Gastroesophageal sphincter (tissue), 3 donors: ENCODE results near the gene SEC31B.

Experiments
- POLR2A ChIP-seq, 2 donors: fragments of 450-650 bp; IDR thresholded peaks; one replicate each; pipeline ENCODE4 v1.6.1; 2017; ENCODE audit warnings: antibody characterized with exemption in 2 of 2, mild to moderate bottlenecking in 2 of 2, moderate library complexity in 1 of 2
- POLR2AphosphoS5 ChIP-seq: sonication (generic); formaldehyde crosslinking; IDR thresholded peaks from one replicate; pipeline ENCODE4 v1.6.1; 2017; ENCODE audit warnings: antibody characterized with exemption
- TF ChIP-seq, protein P1 (sequence below), 4 experiments: fragments of 200-600 bp in 2 of 4; fragments of 450-650 bp in 2 of 4; sonication (generic) in 1 of 4; IDR thresholded peaks; one replicate each; pipeline ENCODE4 v1.5.1; 2017 to 2019; ENCODE audit warnings: antibody characterized with exemption in 4 of 4, mild to moderate bottlenecking in 2 of 4, moderate library complexity in 2 of 4

DNA sequence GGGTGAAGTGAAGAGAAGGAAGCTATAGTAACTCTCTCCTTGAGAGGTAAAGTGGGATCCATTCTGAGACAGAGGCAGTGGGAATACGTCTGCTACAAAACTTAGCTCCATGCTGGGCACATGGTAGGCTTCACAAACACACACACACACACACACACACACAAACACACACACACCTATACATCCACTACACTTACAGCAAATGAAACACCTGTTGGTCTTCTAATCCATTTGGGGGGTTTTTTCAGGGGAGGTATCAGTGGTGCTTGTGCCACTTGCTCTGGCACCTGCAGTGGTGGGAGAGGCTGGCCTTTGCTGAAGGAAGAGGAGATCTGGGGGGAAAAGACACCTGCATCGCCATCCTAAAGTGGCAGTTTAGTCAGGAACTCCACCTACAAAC is 14.5 kb downstream of the SEC31B start:
- TF ChIP-seq, protein P1, sequence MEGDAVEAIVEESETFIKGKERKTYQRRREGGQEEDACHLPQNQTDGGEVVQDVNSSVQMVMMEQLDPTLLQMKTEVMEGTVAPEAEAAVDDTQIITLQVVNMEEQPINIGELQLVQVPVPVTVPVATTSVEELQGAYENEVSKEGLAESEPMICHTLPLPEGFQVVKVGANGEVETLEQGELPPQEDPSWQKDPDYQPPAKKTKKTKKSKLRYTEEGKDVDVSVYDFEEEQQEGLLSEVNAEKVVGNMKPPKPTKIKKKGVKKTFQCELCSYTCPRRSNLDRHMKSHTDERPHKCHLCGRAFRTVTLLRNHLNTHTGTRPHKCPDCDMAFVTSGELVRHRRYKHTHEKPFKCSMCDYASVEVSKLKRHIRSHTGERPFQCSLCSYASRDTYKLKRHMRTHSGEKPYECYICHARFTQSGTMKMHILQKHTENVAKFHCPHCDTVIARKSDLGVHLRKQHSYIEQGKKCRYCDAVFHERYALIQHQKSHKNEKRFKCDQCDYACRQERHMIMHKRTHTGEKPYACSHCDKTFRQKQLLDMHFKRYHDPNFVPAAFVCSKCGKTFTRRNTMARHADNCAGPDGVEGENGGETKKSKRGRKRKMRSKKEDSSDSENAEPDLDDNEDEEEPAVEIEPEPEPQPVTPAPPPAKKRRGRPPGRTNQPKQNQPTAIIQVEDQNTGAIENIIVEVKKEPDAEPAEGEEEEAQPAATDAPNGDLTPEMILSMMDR (IDR thresholded peaks at IDR 0.05) = no peak
- TF ChIP-seq POLR2A (IDR thresholded peaks at IDR 0.05) = no peak
- TF ChIP-seq POLR2AphosphoS5 = no peak
